Measurements from ENCODE around the gene SDK2.

SDK2 gene

GRCh38 chr17:73508057-73508930 lies 136.0 kb downstream of the SDK2 start:
- no peak for DNase-seq (ENCODE audit: low read depth)

GRCh38 chr17:73506470-73507435 lies 137.5 kb downstream of the SDK2 start:
- no peak for DNase-seq (ENCODE audit: low read depth)

GRCh38 chr17:73503560-73503959 lies 140.7 kb downstream of the SDK2 start:
- no peak for DNase-seq (ENCODE audit: low read depth)

- no peak for DNase-seq (ENCODE audit: low read depth)
These were observed 143.7 kb downstream of the SDK2 start for GRCh38 chr17:73500414-73500999.

GRCh38 chr17:73498886-73499554 lies 145.2 kb downstream of the SDK2 start:
- DNase-seq (ENCODE audit: low read depth): no peak

- no peak for DNase-seq (ENCODE audit: low read depth)
These were observed 146.1 kb downstream of the SDK2 start for GRCh38 chr17:73498176-73498575.

- no peak for DNase-seq (ENCODE audit: low read depth)
These were observed 146.5 kb downstream of the SDK2 start for GRCh38 chr17:73497721-73498120.

- DNase-seq (ENCODE audit: low read depth): no peak
These were observed 148.0 kb downstream of the SDK2 start for GRCh38 chr17:73496232-73496631.

GRCh38 chr17:73495641-73496040 lies 148.6 kb downstream of the SDK2 start:
- no peak for DNase-seq (ENCODE audit: low read depth)

GRCh38 chr17:73494950-73495349 lies 149.3 kb downstream of the SDK2 start:
- no peak for DNase-seq (ENCODE audit: low read depth)

GRCh38 chr17:73493956-73494926 lies 150.0 kb downstream of the SDK2 start:
- no peak for DNase-seq (ENCODE audit: low read depth)

GRCh38 chr17:73492821-73493814 lies 151.1 kb downstream of the SDK2 start:
- no peak for DNase-seq (ENCODE audit: low read depth)

GRCh38 chr17:73492125-73492820 lies 152.0 kb downstream of the SDK2 start:
- no peak for DNase-seq (ENCODE audit: low read depth)

GRCh38 chr17:73491648-73492047 lies 152.6 kb downstream of the SDK2 start:
- no peak for DNase-seq (ENCODE audit: low read depth)

GRCh38 chr17:73490851-73491250 lies 153.4 kb downstream of the SDK2 start:
- DNase-seq (ENCODE audit: low read depth): no peak

- DNase-seq (ENCODE audit: low read depth): no peak
These were observed 154.3 kb downstream of the SDK2 start for GRCh38 chr17:73489991-73490390.

- DNase-seq (ENCODE audit: low read depth): no peak
These were observed 154.9 kb downstream of the SDK2 start for GRCh38 chr17:73489333-73489732.

GRCh38 chr17:73485130-73485529 lies 159.1 kb downstream of the SDK2 start:
- no peak for DNase-seq (ENCODE audit: low read depth)

GRCh38 chr17:73482894-73483293 lies 161.4 kb downstream of the SDK2 start:
- no peak for DNase-seq (ENCODE audit: low read depth)
